Ovary (tissue), 3 donors: ENCODE data around the gene AP5Z1.

ENCODE experiments used
- EP300 ChIP-seq: sonication (generic); formaldehyde crosslinking; IDR thresholded peaks from one replicate; pipeline ENCODE4 v1.6.1; 2017; ENCODE audit warnings: antibody characterized with exemption
- TF ChIP-seq, protein P1 (sequence below), 3 donors: fragments of 450-650 bp in 2 of 3; fragments of 200-600 bp in 1 of 3; IDR thresholded peaks; one replicate each; pipeline versions ENCODE4 v1.5.1 to v1.8.0; 2016 to 2022; ENCODE audit warnings: antibody characterized with exemption in 3 of 3, mild to moderate bottlenecking in 1 of 3
- donor health status: DM: no; HTN: no; CAD: no.

DNA sequence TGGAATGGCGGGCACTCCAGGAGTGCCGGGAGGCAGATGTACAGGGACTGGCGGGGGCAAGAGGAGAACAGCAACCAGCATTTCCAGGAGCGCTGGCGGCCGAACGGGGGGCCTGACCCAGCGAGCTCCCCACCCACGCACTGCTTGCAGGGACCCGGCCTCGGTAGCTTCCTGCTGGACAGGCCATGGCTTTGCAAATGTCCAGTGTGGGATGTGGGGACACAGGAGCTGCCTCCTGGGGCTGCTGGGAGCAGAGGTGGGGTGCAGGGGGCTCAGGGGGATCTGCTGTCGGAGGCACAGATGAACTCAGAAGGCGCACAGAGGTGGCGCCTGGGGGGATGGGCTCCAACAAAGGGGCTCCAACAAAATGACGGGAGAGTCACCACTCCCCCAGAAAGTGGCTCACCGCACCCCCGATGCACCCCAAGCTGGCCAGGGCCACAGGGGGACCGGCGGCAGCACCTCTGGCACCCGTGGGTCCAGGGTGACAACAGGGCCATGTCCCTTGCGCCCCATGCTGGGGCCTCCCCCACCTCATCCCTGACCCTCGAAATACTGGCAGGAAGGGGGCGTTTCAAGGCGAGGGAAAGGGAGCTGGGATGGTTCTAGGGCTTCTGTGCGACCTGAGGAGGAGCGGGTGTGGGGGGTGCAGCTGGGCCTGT, 41.1 kb downstream of the AP5Z1 start:
- TF ChIP-seq EP300 = no peak
- TF ChIP-seq, protein P1, sequence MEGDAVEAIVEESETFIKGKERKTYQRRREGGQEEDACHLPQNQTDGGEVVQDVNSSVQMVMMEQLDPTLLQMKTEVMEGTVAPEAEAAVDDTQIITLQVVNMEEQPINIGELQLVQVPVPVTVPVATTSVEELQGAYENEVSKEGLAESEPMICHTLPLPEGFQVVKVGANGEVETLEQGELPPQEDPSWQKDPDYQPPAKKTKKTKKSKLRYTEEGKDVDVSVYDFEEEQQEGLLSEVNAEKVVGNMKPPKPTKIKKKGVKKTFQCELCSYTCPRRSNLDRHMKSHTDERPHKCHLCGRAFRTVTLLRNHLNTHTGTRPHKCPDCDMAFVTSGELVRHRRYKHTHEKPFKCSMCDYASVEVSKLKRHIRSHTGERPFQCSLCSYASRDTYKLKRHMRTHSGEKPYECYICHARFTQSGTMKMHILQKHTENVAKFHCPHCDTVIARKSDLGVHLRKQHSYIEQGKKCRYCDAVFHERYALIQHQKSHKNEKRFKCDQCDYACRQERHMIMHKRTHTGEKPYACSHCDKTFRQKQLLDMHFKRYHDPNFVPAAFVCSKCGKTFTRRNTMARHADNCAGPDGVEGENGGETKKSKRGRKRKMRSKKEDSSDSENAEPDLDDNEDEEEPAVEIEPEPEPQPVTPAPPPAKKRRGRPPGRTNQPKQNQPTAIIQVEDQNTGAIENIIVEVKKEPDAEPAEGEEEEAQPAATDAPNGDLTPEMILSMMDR (IDR thresholded peaks at IDR 0.05) = no peak
